SK-N-SH treated with all-trans-retinoic acid at 6 μM for 48 hours (cell line): Measurements from ENCODE around the gene FRYL.

Experiments
- ATAC-seq: fragments of 200-7000 bp; cut with Tn5 transposase; 3 replicates; pipeline ENCODE4 v1.9.1; 2020; ENCODE audit warnings: mild to moderate bottlenecking, moderate library complexity
- ARNTL ChIP-seq: fragments of 450-650 bp; formaldehyde crosslinking; IDR thresholded peaks from 2 replicates; pipeline ENCODE4 v1.5.0; 2020; ENCODE audit warnings: low read depth, mild to moderate bottlenecking, moderate library complexity, borderline replicate concordance
- BACH2 ChIP-seq: fragments of 250-450 bp; sonication (Bioruptor Pico); IDR thresholded peaks from 2 replicates; pipeline ENCODE4 v1.9.0; 2021; ENCODE audit warnings: mild to moderate bottlenecking, borderline replicate concordance
- CSDC2 ChIP-seq: fragments of 250-450 bp; sonication (Bioruptor Pico); IDR thresholded peaks from 2 replicates; pipeline ENCODE4 v1.5.0; 2020; ENCODE audit warnings: mild to moderate bottlenecking, moderate library complexity
- ESRRG ChIP-seq: fragments of 250-450 bp; sonication (Bioruptor Pico); IDR thresholded peaks from 2 replicates; pipeline ENCODE4 v1.6.1; 2021; ENCODE audit warnings: mild to moderate bottlenecking
- GLIS3 ChIP-seq: fragments of 250-450 bp; sonication (Bioruptor Pico); IDR thresholded peaks from 2 replicates; pipeline ENCODE4 v1.5.0; 2020; ENCODE audit warnings: mild to moderate bottlenecking, moderate library complexity
- OSR1 ChIP-seq: fragments of 250-450 bp; sonication (Bioruptor Pico); IDR thresholded peaks from 2 replicates; pipeline ENCODE4 v1.8.0; 2022; ENCODE audit warnings: moderate library complexity, mild to moderate bottlenecking, inconsistent platforms
- PPARA ChIP-seq: fragments of 250-450 bp; sonication (Bioruptor Pico); IDR thresholded peaks from 2 replicates; pipeline ENCODE4 v1.5.0; 2020; ENCODE audit warnings: mild to moderate bottlenecking, borderline replicate concordance
- RARB ChIP-seq: fragments of 250-450 bp; sonication (Bioruptor Pico); IDR thresholded peaks from 2 replicates; pipeline ENCODE4 v1.8.0; 2021; ENCODE audit warnings: mild to moderate bottlenecking, moderate library complexity
- SNAI2 ChIP-seq: fragments of 250-450 bp; sonication (Bioruptor Pico); IDR thresholded peaks from 2 replicates; pipeline ENCODE4 v1.5.0; 2020; ENCODE audit warnings: mild to moderate bottlenecking, moderate library complexity
- TCF4 ChIP-seq: fragments of 250-450 bp; sonication (Bioruptor Pico); IDR thresholded peaks from 2 replicates; pipeline ENCODE4 v1.8.0; 2021; ENCODE audit warnings: mild to moderate bottlenecking, moderate library complexity, borderline replicate concordance
- TOX ChIP-seq: fragments of 250-450 bp; sonication (Bioruptor Pico); IDR thresholded peaks from 2 replicates; pipeline ENCODE4 v1.8.0; 2021; ENCODE audit warnings: mild to moderate bottlenecking, moderate library complexity, borderline replicate concordance
- ZC3H10 ChIP-seq: fragments of 250-450 bp; sonication (Bioruptor Pico); IDR thresholded peaks from 2 replicates; pipeline ENCODE4 v1.5.1; 2021; ENCODE audit warnings: mild to moderate bottlenecking, moderate library complexity
- ZFP3 ChIP-seq: fragments of 250-450 bp; sonication (Bioruptor Pico); IDR thresholded peaks from 2 replicates; pipeline ENCODE4 v1.5.0; 2020; ENCODE audit warnings: mild to moderate bottlenecking, moderate library complexity
- ZFP30 ChIP-seq: fragments of 450-650 bp; formaldehyde crosslinking; IDR thresholded peaks from 2 replicates; pipeline ENCODE4 v1.5.0; 2022; ENCODE audit warnings: mild to moderate bottlenecking, moderate library complexity
- ZNF565 ChIP-seq: fragments of 450-650 bp; formaldehyde crosslinking; conservative IDR thresholded peaks from 2 replicates; pipeline ENCODE4 v1.5.0; 2020; ENCODE audit warnings: low read depth, mild to moderate bottlenecking, moderate library complexity
- ZNF70 ChIP-seq: fragments of 450-650 bp; formaldehyde crosslinking; IDR thresholded peaks from 2 replicates; pipeline ENCODE4 v1.5.0; 2020; ENCODE audit warnings: mild to moderate bottlenecking, moderate library complexity
- ZNF8 ChIP-seq: fragments of 450-650 bp; formaldehyde crosslinking; IDR thresholded peaks from 2 replicates; pipeline ENCODE4 v1.5.0; 2020; ENCODE audit warnings: mild to moderate bottlenecking, moderate library complexity
- TF ChIP-seq, protein P1 (sequence below): fragments of 250-450 bp; sonication (Bioruptor Pico); IDR thresholded peaks from 2 replicates; pipeline ENCODE4 v1.8.0; 2020; ENCODE audit warnings: mild to moderate bottlenecking, moderate library complexity, borderline replicate concordance
- TF ChIP-seq, protein P2 (sequence below): fragments of 250-450 bp; sonication (Bioruptor Pico); IDR thresholded peaks from 2 replicates; pipeline ENCODE4 v1.5.1; 2021; ENCODE audit warnings: mild to moderate bottlenecking, moderate library complexity
- TF ChIP-seq, protein P3 (sequence below): fragments of 250-450 bp; sonication (Bioruptor Pico); IDR thresholded peaks from 2 replicates; pipeline ENCODE4 v1.5.1; 2020; ENCODE audit warnings: low read depth, mild to moderate bottlenecking, moderate library complexity
- TF ChIP-seq, protein P4 (sequence below): fragments of 250-450 bp; sonication (Bioruptor Pico); IDR thresholded peaks from 2 replicates; pipeline ENCODE4 v1.8.0; 2021; ENCODE audit warnings: low read depth, mild to moderate bottlenecking, moderate library complexity, borderline replicate concordance
- TF ChIP-seq, protein P5 (sequence below): fragments of 250-450 bp; sonication (Bioruptor Pico); IDR thresholded peaks from 2 replicates; pipeline ENCODE4 v1.5.0; 2020; ENCODE audit warnings: mild to moderate bottlenecking, moderate library complexity

FRYL gene

DNA sequence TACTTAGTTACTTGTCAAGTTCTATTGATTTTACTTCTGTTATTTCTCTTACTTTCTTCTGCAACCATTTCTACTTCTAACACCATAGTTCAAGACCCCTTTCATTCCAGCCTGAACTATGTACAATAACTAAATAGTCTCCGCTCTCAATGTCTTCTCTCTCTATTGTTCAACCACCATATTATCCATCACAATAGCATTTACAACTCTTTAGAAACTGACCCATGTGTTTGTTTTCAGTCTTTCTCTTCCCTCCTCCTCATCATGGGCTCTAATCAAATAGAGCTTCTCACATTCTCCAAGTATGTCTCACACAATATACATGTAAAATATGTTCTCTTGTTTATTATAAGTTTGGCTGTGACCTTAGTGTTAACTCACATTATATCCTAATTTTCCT, 146.4 kb downstream of the FRYL start:
- no peak for ATAC-seq
- TF ChIP-seq TOX (CRISPR knock-in tag) (no peak), ZFP3 (CRISPR knock-in tag) (no peak), CSDC2 (no peak), ZFP30 (no peak), TCF4 (CRISPR knock-in tag) (no peak), PPARA (no peak), SNAI2 (CRISPR knock-in tag) (no peak), ZNF8 (CRISPR knock-in tag) (no peak), GLIS3 (CRISPR knock-in tag) (no peak), ARNTL (CRISPR knock-in tag) (no peak), BACH2 (no peak), RARB (no peak), ZC3H10 (no peak), OSR1 (CRISPR knock-in tag) (no peak), ZNF565 (CRISPR knock-in tag) (no peak)
- TF ChIP-seq, protein P1, sequence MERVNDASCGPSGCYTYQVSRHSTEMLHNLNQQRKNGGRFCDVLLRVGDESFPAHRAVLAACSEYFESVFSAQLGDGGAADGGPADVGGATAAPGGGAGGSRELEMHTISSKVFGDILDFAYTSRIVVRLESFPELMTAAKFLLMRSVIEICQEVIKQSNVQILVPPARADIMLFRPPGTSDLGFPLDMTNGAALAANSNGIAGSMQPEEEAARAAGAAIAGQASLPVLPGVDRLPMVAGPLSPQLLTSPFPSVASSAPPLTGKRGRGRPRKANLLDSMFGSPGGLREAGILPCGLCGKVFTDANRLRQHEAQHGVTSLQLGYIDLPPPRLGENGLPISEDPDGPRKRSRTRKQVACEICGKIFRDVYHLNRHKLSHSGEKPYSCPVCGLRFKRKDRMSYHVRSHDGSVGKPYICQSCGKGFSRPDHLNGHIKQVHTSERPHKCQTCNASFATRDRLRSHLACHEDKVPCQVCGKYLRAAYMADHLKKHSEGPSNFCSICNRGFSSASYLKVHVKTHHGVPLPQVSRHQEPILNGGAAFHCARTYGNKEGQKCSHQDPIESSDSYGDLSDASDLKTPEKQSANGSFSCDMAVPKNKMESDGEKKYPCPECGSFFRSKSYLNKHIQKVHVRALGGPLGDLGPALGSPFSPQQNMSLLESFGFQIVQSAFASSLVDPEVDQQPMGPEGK (CRISPR knock-in tag): no peak
- TF ChIP-seq, protein P2, sequence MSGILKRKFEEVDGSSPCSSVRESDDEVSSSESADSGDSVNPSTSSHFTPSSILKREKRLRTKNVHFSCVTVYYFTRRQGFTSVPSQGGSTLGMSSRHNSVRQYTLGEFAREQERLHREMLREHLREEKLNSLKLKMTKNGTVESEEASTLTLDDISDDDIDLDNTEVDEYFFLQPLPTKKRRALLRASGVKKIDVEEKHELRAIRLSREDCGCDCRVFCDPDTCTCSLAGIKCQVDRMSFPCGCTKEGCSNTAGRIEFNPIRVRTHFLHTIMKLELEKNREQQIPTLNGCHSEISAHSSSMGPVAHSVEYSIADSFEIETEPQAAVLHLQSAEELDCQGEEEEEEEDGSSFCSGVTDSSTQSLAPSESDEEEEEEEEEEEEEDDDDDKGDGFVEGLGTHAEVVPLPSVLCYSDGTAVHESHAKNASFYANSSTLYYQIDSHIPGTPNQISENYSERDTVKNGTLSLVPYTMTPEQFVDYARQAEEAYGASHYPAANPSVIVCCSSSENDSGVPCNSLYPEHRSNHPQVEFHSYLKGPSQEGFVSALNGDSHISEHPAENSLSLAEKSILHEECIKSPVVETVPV: no peak
- TF ChIP-seq, protein P3, sequence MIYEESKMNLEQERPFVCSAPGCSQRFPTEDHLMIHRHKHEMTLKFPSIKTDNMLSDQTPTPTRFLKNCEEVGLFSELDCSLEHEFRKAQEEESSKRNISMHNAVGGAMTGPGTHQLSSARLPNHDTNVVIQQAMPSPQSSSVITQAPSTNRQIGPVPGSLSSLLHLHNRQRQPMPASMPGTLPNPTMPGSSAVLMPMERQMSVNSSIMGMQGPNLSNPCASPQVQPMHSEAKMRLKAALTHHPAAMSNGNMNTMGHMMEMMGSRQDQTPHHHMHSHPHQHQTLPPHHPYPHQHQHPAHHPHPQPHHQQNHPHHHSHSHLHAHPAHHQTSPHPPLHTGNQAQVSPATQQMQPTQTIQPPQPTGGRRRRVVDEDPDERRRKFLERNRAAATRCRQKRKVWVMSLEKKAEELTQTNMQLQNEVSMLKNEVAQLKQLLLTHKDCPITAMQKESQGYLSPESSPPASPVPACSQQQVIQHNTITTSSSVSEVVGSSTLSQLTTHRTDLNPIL (CRISPR knock-in tag): no peak
- TF ChIP-seq, protein P4, sequence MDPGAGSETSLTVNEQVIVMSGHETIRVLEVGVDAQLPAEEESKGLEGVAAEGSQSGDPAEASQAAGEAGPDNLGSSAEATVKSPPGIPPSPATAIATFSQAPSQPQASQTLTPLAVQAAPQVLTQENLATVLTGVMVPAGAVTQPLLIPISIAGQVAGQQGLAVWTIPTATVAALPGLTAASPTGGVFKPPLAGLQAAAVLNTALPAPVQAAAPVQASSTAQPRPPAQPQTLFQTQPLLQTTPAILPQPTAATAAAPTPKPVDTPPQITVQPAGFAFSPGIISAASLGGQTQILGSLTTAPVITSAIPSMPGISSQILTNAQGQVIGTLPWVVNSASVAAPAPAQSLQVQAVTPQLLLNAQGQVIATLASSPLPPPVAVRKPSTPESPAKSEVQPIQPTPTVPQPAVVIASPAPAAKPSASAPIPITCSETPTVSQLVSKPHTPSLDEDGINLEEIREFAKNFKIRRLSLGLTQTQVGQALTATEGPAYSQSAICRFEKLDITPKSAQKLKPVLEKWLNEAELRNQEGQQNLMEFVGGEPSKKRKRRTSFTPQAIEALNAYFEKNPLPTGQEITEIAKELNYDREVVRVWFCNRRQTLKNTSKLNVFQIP: no peak
- TF ChIP-seq, protein P5, sequence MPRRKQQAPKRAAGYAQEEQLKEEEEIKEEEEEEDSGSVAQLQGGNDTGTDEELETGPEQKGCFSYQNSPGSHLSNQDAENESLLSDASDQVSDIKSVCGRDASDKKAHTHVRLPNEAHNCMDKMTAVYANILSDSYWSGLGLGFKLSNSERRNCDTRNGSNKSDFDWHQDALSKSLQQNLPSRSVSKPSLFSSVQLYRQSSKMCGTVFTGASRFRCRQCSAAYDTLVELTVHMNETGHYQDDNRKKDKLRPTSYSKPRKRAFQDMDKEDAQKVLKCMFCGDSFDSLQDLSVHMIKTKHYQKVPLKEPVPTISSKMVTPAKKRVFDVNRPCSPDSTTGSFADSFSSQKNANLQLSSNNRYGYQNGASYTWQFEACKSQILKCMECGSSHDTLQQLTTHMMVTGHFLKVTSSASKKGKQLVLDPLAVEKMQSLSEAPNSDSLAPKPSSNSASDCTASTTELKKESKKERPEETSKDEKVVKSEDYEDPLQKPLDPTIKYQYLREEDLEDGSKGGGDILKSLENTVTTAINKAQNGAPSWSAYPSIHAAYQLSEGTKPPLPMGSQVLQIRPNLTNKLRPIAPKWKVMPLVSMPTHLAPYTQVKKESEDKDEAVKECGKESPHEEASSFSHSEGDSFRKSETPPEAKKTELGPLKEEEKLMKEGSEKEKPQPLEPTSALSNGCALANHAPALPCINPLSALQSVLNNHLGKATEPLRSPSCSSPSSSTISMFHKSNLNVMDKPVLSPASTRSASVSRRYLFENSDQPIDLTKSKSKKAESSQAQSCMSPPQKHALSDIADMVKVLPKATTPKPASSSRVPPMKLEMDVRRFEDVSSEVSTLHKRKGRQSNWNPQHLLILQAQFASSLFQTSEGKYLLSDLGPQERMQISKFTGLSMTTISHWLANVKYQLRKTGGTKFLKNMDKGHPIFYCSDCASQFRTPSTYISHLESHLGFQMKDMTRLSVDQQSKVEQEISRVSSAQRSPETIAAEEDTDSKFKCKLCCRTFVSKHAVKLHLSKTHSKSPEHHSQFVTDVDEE (CRISPR knock-in tag): no peak

DNA sequence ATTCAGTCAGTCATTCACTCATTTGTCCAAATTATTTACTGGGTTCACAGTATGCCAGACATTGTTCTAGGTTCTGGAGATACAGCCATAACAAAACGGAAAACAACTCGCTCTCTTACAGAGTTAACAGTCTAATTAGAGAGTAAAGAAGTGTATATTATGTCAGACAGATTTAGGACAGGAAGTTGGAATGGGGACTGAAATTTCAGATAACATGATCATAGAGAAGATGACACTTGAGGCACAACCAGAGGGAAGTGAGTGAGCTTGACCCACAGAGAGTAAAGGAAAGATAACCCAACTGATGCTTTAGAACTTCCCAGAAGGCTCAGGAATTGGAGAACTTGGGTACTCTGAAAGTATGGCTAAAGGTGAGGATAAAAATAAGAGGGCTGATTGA, 150.6 kb downstream of the FRYL start:
- ATAC-seq: no peak
- TF ChIP-seq ZNF565 (CRISPR knock-in tag) (no peak), SNAI2 (CRISPR knock-in tag) (no peak), TOX (CRISPR knock-in tag) (no peak), GLIS3 (CRISPR knock-in tag) (no peak), ZFP30 (no peak), ZNF70 (CRISPR knock-in tag) (no peak), ZFP3 (CRISPR knock-in tag) (no peak), CSDC2 (no peak), ZNF8 (CRISPR knock-in tag) (no peak), RARB (no peak), PPARA (no peak), ESRRG (no peak), BACH2 (no peak), OSR1 (CRISPR knock-in tag) (no peak)
- TF ChIP-seq, protein P5 (CRISPR knock-in tag): no peak
- TF ChIP-seq, protein P2: no peak
- TF ChIP-seq, protein P3 (CRISPR knock-in tag): no peak
- TF ChIP-seq, protein P1 (CRISPR knock-in tag): no peak
